Measurements from ENCODE around the gene SH2D3C.

SH2D3C gene

GRCh38 chr9:127744398-127745110 lies 33.9 kb downstream of the SH2D3C start:
- Histone ChIP-seq H3K4me1 (ENCODE audit: control insufficient read depth, insufficient read depth, low read depth, low read length) (peaks cover 2% of the 10 kb centered on the region), H3K36me3 (ENCODE audit: control insufficient read depth in 1 of 2, insufficient read depth in 2 of 2, low read depth in 1 of 2, low read length in 2 of 2) (peaks cover 0 to 3% of the 10 kb centered on the region in 2 experiments), H2AK5ac (ENCODE audit: low read length, severe bottlenecking) (no peak overlapping the region), H3K9me3 (ENCODE audit: control insufficient read depth, low read length) (no peaks in the 10 kb centered on the region), H3K79me1 (replicated peaks; ENCODE audit: low read length, poor library complexity, severe bottlenecking) (no peaks in the 10 kb centered on the region), H4K91ac (ENCODE audit: low read length) (no peak overlapping the region), H3K27ac (ENCODE audit: low read length, poor library complexity, severe bottlenecking) (no peak overlapping the region), H3K4ac (ENCODE audit: low read depth in 1 of 2, low read length in 2 of 2) (no peak overlapping the region), H3K9ac (ENCODE audit: low read length) (no peak overlapping the region), H2BK15ac (ENCODE audit: low read depth, poor library complexity, severe bottlenecking) (no peak overlapping the region), H3K18ac (ENCODE audit: low read depth in 1 of 2, low read length in 2 of 2) (no peak overlapping the region), H3K4me3 (ENCODE audit: insufficient read depth in 1 of 2, low read depth in 1 of 2, low read length in 2 of 2) (no peak overlapping the region), H3K4me2 (ENCODE audit: low read length, poor library complexity, severe bottlenecking) (no peak overlapping the region), H2BK5ac (ENCODE audit: low read depth, low read length, poor library complexity, severe bottlenecking) (no peak overlapping the region), H3K14ac (ENCODE audit: low read length in 2 of 2) (no peak overlapping the region), H2BK120ac (ENCODE audit: low read depth, low read length) (no peak overlapping the region), H2AFZ (ENCODE audit: low read depth, low read length) (no peak overlapping the region), H4K8ac (ENCODE audit: low read length) (no peak overlapping the region), H3K23ac (ENCODE audit: low read length in 2 of 2) (no peak overlapping the region), H3K27me3 (ENCODE audit: control insufficient read depth in 1 of 2, insufficient read depth in 1 of 2, low read length in 2 of 2) (peaks cover 14 to 20% of the 10 kb centered on the region in 2 experiments), H2BK12ac (ENCODE audit: low read length in 2 of 2) (no peak overlapping the region)
- DNase-seq: no peak
- 95% methylated on average over 19 of the region's 19 CpGs for WGBS

GRCh38 chr9:127742435-127743088 lies 35.9 kb downstream of the SH2D3C start:
- H3K4ac ChIP-seq (ENCODE audit: low read depth in 1 of 2, low read length in 2 of 2): no peak overlapping the region
- peaks cover 7 to 12% of the 10 kb centered on the region in 2 experiments for H3K27me3 ChIP-seq (ENCODE audit: control insufficient read depth in 1 of 2, insufficient read depth in 1 of 2, low read length in 2 of 2)
- H3K4me3 ChIP-seq (ENCODE audit: insufficient read depth in 1 of 2, low read depth in 1 of 2, low read length in 2 of 2): peak overlapping the region in 1 of 2 experiments; percentile 74
- peaks cover 2% of the 10 kb centered on the region for H3K4me1 ChIP-seq (ENCODE audit: control insufficient read depth, insufficient read depth, low read depth, low read length)
- H3K9ac ChIP-seq (ENCODE audit: low read length): peak overlapping the region; percentile 53
- no peaks in the 10 kb centered on the region for H3K36me3 ChIP-seq (ENCODE audit: control insufficient read depth in 1 of 2, insufficient read depth in 2 of 2, low read depth in 1 of 2, low read length in 2 of 2)
- H3K4me2 ChIP-seq (ENCODE audit: low read length, poor library complexity, severe bottlenecking): no peak overlapping the region
- H2BK120ac ChIP-seq (ENCODE audit: low read depth, low read length): no peak overlapping the region
- no peak overlapping the region for H3K18ac ChIP-seq (ENCODE audit: low read depth in 1 of 2, low read length in 2 of 2)
- H2BK15ac ChIP-seq (ENCODE audit: low read depth, poor library complexity, severe bottlenecking): no peak overlapping the region
- no peak overlapping the region for H3K27ac ChIP-seq (ENCODE audit: low read length, poor library complexity, severe bottlenecking)
- no peak overlapping the region for H2BK5ac ChIP-seq (ENCODE audit: low read depth, low read length, poor library complexity, severe bottlenecking)
- no peak overlapping the region for H2AK5ac ChIP-seq (ENCODE audit: low read length, severe bottlenecking)
- no peaks in the 10 kb centered on the region for H3K9me3 ChIP-seq (ENCODE audit: control insufficient read depth, low read length)
- DNase-seq: peak; percentile 91
- peak overlapping the region; percentile 73 for H2AFZ ChIP-seq (ENCODE audit: low read depth, low read length)
- no peak overlapping the region for H4K8ac ChIP-seq (ENCODE audit: low read length)
- no peak overlapping the region for H3K23ac ChIP-seq (ENCODE audit: low read length in 2 of 2)
- H3K14ac ChIP-seq (ENCODE audit: low read length in 2 of 2): no peak overlapping the region
- 7% methylated on average over 33 of the region's 33 CpGs for WGBS
- H4K91ac ChIP-seq (ENCODE audit: low read length): no peak overlapping the region
- H3K79me1 ChIP-seq (replicated peaks; ENCODE audit: low read length, poor library complexity, severe bottlenecking): no peaks in the 10 kb centered on the region
- peak overlapping the region in 1 of 2 experiments; percentile 13 for H2BK12ac ChIP-seq (ENCODE audit: low read length in 2 of 2)

GRCh38 chr9:127741831-127742434 lies 36.5 kb downstream of the SH2D3C start:
- Histone ChIP-seq H2BK5ac (ENCODE audit: low read depth, low read length, poor library complexity, severe bottlenecking) (no peak overlapping the region), H4K8ac (ENCODE audit: low read length) (no peak overlapping the region), H4K91ac (ENCODE audit: low read length) (no peak overlapping the region), H2BK15ac (ENCODE audit: low read depth, poor library complexity, severe bottlenecking) (no peak overlapping the region), H2AFZ (ENCODE audit: low read depth, low read length) (peak overlapping the region; percentile 73), H3K18ac (ENCODE audit: low read depth in 1 of 2, low read length in 2 of 2) (no peak overlapping the region), H3K27me3 (ENCODE audit: control insufficient read depth in 1 of 2, insufficient read depth in 1 of 2, low read length in 2 of 2) (peaks cover 1 to 11% of the 10 kb centered on the region in 2 experiments), H3K4ac (ENCODE audit: low read depth in 1 of 2, low read length in 2 of 2) (no peak overlapping the region), H3K79me1 (replicated peaks; ENCODE audit: low read length, poor library complexity, severe bottlenecking) (no peaks in the 10 kb centered on the region), H3K14ac (ENCODE audit: low read length in 2 of 2) (no peak overlapping the region), H3K4me2 (ENCODE audit: low read length, poor library complexity, severe bottlenecking) (no peak overlapping the region), H3K4me1 (ENCODE audit: control insufficient read depth, insufficient read depth, low read depth, low read length) (peaks cover 2% of the 10 kb centered on the region), H3K9ac (ENCODE audit: low read length) (peak overlapping the region; percentile 53), H3K23ac (ENCODE audit: low read length in 2 of 2) (no peak overlapping the region), H3K4me3 (ENCODE audit: insufficient read depth in 1 of 2, low read depth in 1 of 2, low read length in 2 of 2) (peak overlapping the region in 1 of 2 experiments; percentile 74), H3K9me3 (ENCODE audit: control insufficient read depth, low read length) (no peaks in the 10 kb centered on the region), H2BK12ac (ENCODE audit: low read length in 2 of 2) (peak overlapping the region in 1 of 2 experiments; percentile 59), H2AK5ac (ENCODE audit: low read length, severe bottlenecking) (no peak overlapping the region), H3K36me3 (ENCODE audit: control insufficient read depth in 1 of 2, insufficient read depth in 2 of 2, low read depth in 1 of 2, low read length in 2 of 2) (no peaks in the 10 kb centered on the region), H2BK120ac (ENCODE audit: low read depth, low read length) (no peak overlapping the region), H3K27ac (ENCODE audit: low read length, poor library complexity, severe bottlenecking) (no peak overlapping the region)
- WGBS: 22% methylated on average over 37 of the region's 38 CpGs
- DNase-seq: peak; percentile 81
